Heart left ventricle (tissue), 16 donors: Measurements from ENCODE around the gene RPS16. TPM values are rescaled to one million over a fixed set of nuclear protein-coding genes. Genes with fewer than 3 reads are reported as not detected.

ENCODE experiments used
- ATAC-seq, 4 donors: fragments of 200-7000 bp; cut with Tn5 transposase; one replicate each; pipeline ENCODE4 v1.9.1; 2020 to 2022; ENCODE audit warnings: moderate library complexity in 4 of 4, mild to moderate bottlenecking in 3 of 4, moderate number of reproducible peaks in 1 of 4
- DNase-seq, 5 donors: peaks; one replicate each; pipeline ENCODE4 v3.0.0-alpha.2; 2020
- H3K27ac ChIP-seq, 12 donors: fragments of 200-600 bp; sonication (generic) in 4 of 12; one replicate each; pipeline versions ENCODE4 v1.5.0 to v1.8.0; 2016 to 2022; ENCODE audit warnings: mild to moderate bottlenecking in 2 of 12
- H3K27me3 ChIP-seq, 9 donors: fragments of 200-600 bp; sonication (generic) in 2 of 9; one replicate each; pipeline versions ENCODE4 v1.5.1 to v1.8.0; 2016 to 2022; ENCODE audit warnings: mild to moderate bottlenecking in 3 of 9
- H3K36me3 ChIP-seq, 9 donors: fragments of 200-600 bp; sonication (generic) in 2 of 9; one replicate each; pipeline versions ENCODE4 v1.5.0 to v1.8.0; 2018 to 2022; ENCODE audit warnings: mild to moderate bottlenecking in 2 of 9
- H3K4me1 ChIP-seq, 12 donors: fragments of 200-600 bp; sonication (generic) in 4 of 12; one replicate each; pipeline versions ENCODE4 v1.5.0 to v1.8.0; 2016 to 2022; ENCODE audit warnings: mild to moderate bottlenecking in 3 of 12
- H3K4me3 ChIP-seq, 12 donors: fragments of 200-600 bp; sonication (generic) in 4 of 12; one replicate each; pipeline versions ENCODE4 v1.5.0 to v1.8.0; 2017 to 2022; ENCODE audit warnings: mild to moderate bottlenecking in 9 of 12, moderate library complexity in 4 of 12
- H3K9me3 ChIP-seq, 12 donors: fragments of 200-600 bp; sonication (generic) in 4 of 12; one replicate each; pipeline versions ENCODE4 v1.5.0 to v1.8.0; 2016 to 2022; ENCODE audit warnings: mild to moderate bottlenecking in 1 of 12
- CTCF ChIP-seq, 12 donors: fragments of 200-600 bp; sonication (generic) in 4 of 12; IDR thresholded peaks; one replicate each; pipeline versions ENCODE4 v1.5.0 to v1.8.0; 2018 to 2022; ENCODE audit warnings: antibody characterized with exemption in 12 of 12, mild to moderate bottlenecking in 5 of 12
- POLR2A ChIP-seq, 2 donors: fragments of 450-650 bp; IDR thresholded peaks; one replicate each; pipeline ENCODE4 v1.6.1; 2017; ENCODE audit warnings: antibody characterized with exemption in 2 of 2, mild to moderate bottlenecking in 2 of 2, moderate library complexity in 2 of 2
- WGBS, 4 donors: extraction: QIAGEN DNeasy Blood & Tissue Kit in 2 of 4; methylation state at CpG; one replicate each; pipeline versions ENCODE4 v1.1.5 to v1.1.7; 2013 to 2018; 5-methylcytosine and 5-hydroxymethylcytosine counted together
- intact Hi-C, 10 donors: fragments of 100-400 bp; cut with DNase I; formaldehyde crosslinking; loops; one replicate each; pipeline versions ENCODE4 v1.11.1 to v1.14.2; 2022
- polyA plus RNA-seq, 2 donors: library from polyadenylated mRNA; stranded (reverse); fragments of 200-250 nt; gene quantifications; one replicate each; pipeline ENCODE4 v1.2.3, GENCODE V29; 2013
- total RNA-seq, 9 donors: library from RNA; depleted of rRNA in 2 of 9; stranded (reverse); fragments of >200 nt in 2 of 9; fragmentation: NEBNext Ultra II Directional in 3 of 9; extraction: Animal tissue kit (Norgen Biotek cat#: 25700) in 3 of 9; gene quantifications; one replicate each; pipeline versions ENCODE4 v1.1.0 to v1.2.4, GENCODE V29; 2016 to 2023
- donor health status: ischemic (EF 13 %, LVEDD 7.1; RV severe dilation, severe dysfunction).
- donor health status: healthy with polysubstance abuse.
- donor health status: DM: no; HTN: yes; CAD: no.
- donor health status: DM: no; HTN: no; CAD: no.
- donor health status: ischemic (EF 25% LVEDD 6.9; RV normal size, moderate dysfunction).
- donor health status: ischemic (EF 25% LVEDD 5.7; RV mildly dilated, moderate dysfunction).
- donor health status: healthy.
- donor health status: DM: yes; HTN: yes; CAD: no.
- donor health status: ischemic (EF 35%, LVEDD 5.7; RV mildly dilated, moderate dysfunction).
- donor health status: nonischemic (EF 11% LVEDD 7.7; RV severe dilation, severe dysfunction).
- donor health status: DM: yes; HTN: yes; CAD: no.
- donor health status: PGD.
- donor health status: ischemic (EF 29% LVEDD 5.4; RV normal size, mild dysfunction).
- donor health status: nonischemic (EF 23%, LVEDD 6.1; RV moderate dilation, normal function).

The RPS16 gene
- total and polyA plus RNA-seq, 11 donors, result 617 to 2,656 (median 1,374) TPM

- WGBS, 4 donors, result 93 to 100% (median 96%) methylated on average over 2 of the region's 2 CpGs
- Histone ChIP-seq H3K4me3 (no peak overlapping the region), H3K4me1 (peaks cover 0 to 16% (median 7%) of the 10 kb centered on the region in 12 donors), H3K27ac (peak overlapping the region in 6 of 12 donors; percentile 1 to 57 (median 36)), H3K9me3 (no peaks in the 10 kb centered on the region), H3K36me3 (peaks cover 2 to 65% (median 57%) of the 10 kb centered on the region in 9 donors), H3K27me3 (no peaks in the 10 kb centered on the region)
- TF ChIP-seq CTCF (IDR thresholded peaks at IDR 0.05) (no peak), POLR2A (IDR thresholded peaks at IDR 0.05) (no peak)
- DNase-seq (peak in 1 of 5 donors; percentile 55), ATAC-seq (peak in 2 of 4 donors; percentile 25 to 31)
- intact Hi-C loops, result loop anchor here in 6 of 10 donors (2.0 to 10.0 kb wide), 3 partner anchors 55 to 59 kb away; partner anchors contain the start of gene EID2B (in 5 of the 6)
These were observed 40.0 kb upstream of the RPS16 start for GRCh38 chr19:39475748-39476147.

GRCh38 chr19:39474139-39474620 is 38.4 kb upstream of the RPS16 start:
- Histone ChIP-seq H3K27ac (no peak overlapping the region), H3K4me1 (peaks cover 0 to 7% (median 0%) of the 10 kb centered on the region in 12 donors), H3K27me3 (no peaks in the 10 kb centered on the region), H3K4me3 (no peak overlapping the region), H3K9me3 (no peaks in the 10 kb centered on the region), H3K36me3 (peaks cover 2 to 81% (median 73%) of the 10 kb centered on the region in 9 donors)
- WGBS, 4 donors, result 48 to 64% (median 54%) methylated on average over 7 to 9 of the region's 9 CpGs
- DNase-seq, result peak; percentile 44 to 77 (median 49)
- intact Hi-C loops, result loop anchor here (1.0 to 10.0 kb wide), 5 partner anchors 57 to 61 kb away; partner anchors contain the start of gene EID2B (in 9 of the 10)
- ATAC-seq, result peak; percentile 34 to 71 (median 56)
- TF ChIP-seq POLR2A (IDR thresholded peaks at IDR 0.05), result no peak
- peak; percentile 55 to 81 (median 75) for TF ChIP-seq CTCF (IDR thresholded peaks at IDR 0.05)

GRCh38 chr19:39473443-39473960 is 37.8 kb upstream of the RPS16 start:
- 79 to 85% (median 83%) methylated on average over 7 to 11 of the region's 11 CpGs for WGBS, 4 donors
- no peak for DNase-seq
- Histone ChIP-seq H3K4me1 (peaks cover 0 to 7% (median 0%) of the 10 kb centered on the region in 12 donors), H3K9me3 (no peaks in the 10 kb centered on the region), H3K36me3 (peaks cover 2 to 88% (median 80%) of the 10 kb centered on the region in 9 donors), H3K27me3 (no peaks in the 10 kb centered on the region), H3K27ac (no peak overlapping the region), H3K4me3 (no peak overlapping the region)
- ATAC-seq, result peak in 2 of 4 donors; percentile 3 to 7
- intact Hi-C loops, result loop anchor here in 3 of 10 donors (5.0 to 10.0 kb wide), 2 partner anchors 59 to 61 kb away; partner anchors contain the start of gene EID2B (in 3 of the 3)
- TF ChIP-seq CTCF (IDR thresholded peaks at IDR 0.05), result no peak
- TF ChIP-seq POLR2A (IDR thresholded peaks at IDR 0.05), result no peak

GRCh38 chr19:39472746-39473442 is 37.1 kb upstream of the RPS16 start:
- intact Hi-C loops, result loop anchor here in 3 of 10 donors (5.0 to 10.0 kb wide), 2 partner anchors 59 to 62 kb away; partner anchors contain the start of gene EID2B (in 3 of the 3)
- no peak overlapping the region for H3K4me3 ChIP-seq
- ATAC-seq (peak in 1 of 4 donors; percentile 14), DNase-seq (no peak)
- TF ChIP-seq CTCF (IDR thresholded peaks at IDR 0.05) (no peak), POLR2A (IDR thresholded peaks at IDR 0.05) (no peak)
- H3K9me3 ChIP-seq, result no peaks in the 10 kb centered on the region
- 87 to 90% (median 89%) methylated on average over 31 to 32 of the region's 32 CpGs for WGBS, 4 donors
- peaks cover 0 to 7% (median 0%) of the 10 kb centered on the region in 12 donors for H3K4me1 ChIP-seq
- peaks cover 2 to 94% (median 86%) of the 10 kb centered on the region in 9 donors for H3K36me3 ChIP-seq
- no peak overlapping the region for H3K27ac ChIP-seq
- no peaks in the 10 kb centered on the region for H3K27me3 ChIP-seq
